Activated CD4-positive, alpha-beta T cell treated with anti-CD3 and anti-CD28 coated beads, Interleukin-2, Interleukin-4, amounts not matched to agents 100 ng/mL and 50 ng/mL, durations not matched to agents 16 hours and 8 hours (primary cell): Measurements from ENCODE around the gene TSPAN10.

Source experiments
- DNase-seq: peaks from one replicate; pipeline ENCODE4 v3.0.0-alpha.2; 2020; ENCODE audit warnings: low spot score

Gene TSPAN10

GRCh38 chr17:81688616-81689015 lies 51.6 kb downstream of the TSPAN10 start:
- DNase-seq = no peak

- DNase-seq = no peak
Measured at GRCh38 chr17:81690066-81690465, 53.1 kb downstream of the TSPAN10 start.

- DNase-seq = no peak
Measured at GRCh38 chr17:81690549-81690948, 53.6 kb downstream of the TSPAN10 start.

GRCh38 chr17:81691196-81691595 lies 54.2 kb downstream of the TSPAN10 start:
- DNase-seq = no peak

GRCh38 chr17:81691608-81692007 lies 54.6 kb downstream of the TSPAN10 start:
- no peak for DNase-seq

GRCh38 chr17:81693509-81694210 lies 56.7 kb downstream of the TSPAN10 start:
- DNase-seq = no peak

GRCh38 chr17:81694810-81695209 lies 57.8 kb downstream of the TSPAN10 start:
- DNase-seq = no peak

- no peak for DNase-seq
Measured at GRCh38 chr17:81695211-81695610, 58.2 kb downstream of the TSPAN10 start.

GRCh38 chr17:81695801-81696200 lies 58.8 kb downstream of the TSPAN10 start:
- DNase-seq = no peak

GRCh38 chr17:81696218-81696941 lies 59.4 kb downstream of the TSPAN10 start:
- DNase-seq = no peak

GRCh38 chr17:81697261-81698044 lies 60.5 kb downstream of the TSPAN10 start:
- no peak for DNase-seq
